Measurements from ENCODE around the gene BICD1.
"Not testable (repeated sequence)": the region's sequence is repeated elsewhere in the genome, so short reads cannot be mapped to it uniquely, and the experiment has no call there.

BICD1 gene

GRCh38 chr12:32249777-32250176 lies 143.1 kb downstream of the BICD1 start:
- no peak for DNase-seq

GRCh38 chr12:32252199-32253073 lies 145.8 kb downstream of the BICD1 start:
- no peak for DNase-seq

- no peak for DNase-seq
These were observed 146.6 kb downstream of the BICD1 start for GRCh38 chr12:32253154-32253790.

- no peak for DNase-seq
These were observed 147.8 kb downstream of the BICD1 start for GRCh38 chr12:32254260-32254956.

GRCh38 chr12:32255588-32255987 lies 148.9 kb downstream of the BICD1 start:
- DNase-seq: no peak

- no peak for DNase-seq
These were observed 151.2 kb downstream of the BICD1 start for GRCh38 chr12:32257695-32258496.

- DNase-seq: no peak
These were observed 154.0 kb downstream of the BICD1 start for GRCh38 chr12:32260696-32261095.

GRCh38 chr12:32261638-32262037 lies 155.0 kb downstream of the BICD1 start:
- no peak for DNase-seq

- no peak for DNase-seq
These were observed 158.3 kb downstream of the BICD1 start for GRCh38 chr12:32264961-32265360.

GRCh38 chr12:32265456-32265855 lies 158.8 kb downstream of the BICD1 start:
- DNase-seq: no peak

- DNase-seq: no peak
These were observed 159.3 kb downstream of the BICD1 start for GRCh38 chr12:32265951-32266350.

- no peak for DNase-seq
These were observed 160.1 kb downstream of the BICD1 start for GRCh38 chr12:32266756-32267155.

GRCh38 chr12:32270818-32271710 lies 164.4 kb downstream of the BICD1 start:
- DNase-seq: no peak

GRCh38 chr12:32272465-32272864 lies 165.8 kb downstream of the BICD1 start:
- DNase-seq: no peak

- no peak for DNase-seq
These were observed 166.4 kb downstream of the BICD1 start for GRCh38 chr12:32273063-32273522.

- DNase-seq: no peak
These were observed 167.1 kb downstream of the BICD1 start for GRCh38 chr12:32273712-32274111.

- DNase-seq: no peak
These were observed 168.0 kb downstream of the BICD1 start for GRCh38 chr12:32274665-32275064.

- not testable (repeated sequence) for DNase-seq
These were observed 168.9 kb downstream of the BICD1 start for GRCh38 chr12:32275520-32275919.

GRCh38 chr12:32277774-32278173 lies 171.1 kb downstream of the BICD1 start:
- no peak for DNase-seq

- DNase-seq: no peak
These were observed 174.5 kb downstream of the BICD1 start for GRCh38 chr12:32281098-32281497.

GRCh38 chr12:32284561-32284960 lies 177.9 kb downstream of the BICD1 start:
- no peak for DNase-seq

- DNase-seq: no peak
These were observed 178.4 kb downstream of the BICD1 start for GRCh38 chr12:32285021-32285420.

Data from NCI-H1092 treated with DMSO at 0.1 percent for 48 hours (cell line).